Endothelial cell of umbilical vein (primary cell): ENCODE data around the gene FOLR1. TPM values are rescaled to one million over a fixed set of nuclear protein-coding genes. Genes with fewer than 3 reads are reported as not detected.

Experiments
- BruUV-seq: library from RNA; stranded (reverse); fragments of 400-500 nt; replicated peaks from 2 replicates; lab custom pipeline; 2021; lab: Mats Ljungman, UMichigan
- CTCF ChIA-PET: fragments of 300-600, 350-600 bp; sonication (Branson Sonifier 250); formaldehyde crosslinking; loops from one replicate; lab custom pipeline; 2021; ENCODE audit warnings: antibody characterized with exemption, inconsistent platforms; lab: Charles Lee
- POLR2A ChIA-PET: fragments of 300-600, 350-600 bp; sonication (Branson Sonifier 250); formaldehyde crosslinking; loops from one replicate; lab custom pipeline; 2021; ENCODE audit warnings: antibody characterized with exemption, inconsistent platforms; lab: Charles Lee
- DNase-seq: peaks from one replicate; pipeline ENCODE4 v3.0.0-alpha.2; 2011; ENCODE audit warnings: low read depth, low spot score
- FAIRE-seq: peaks from 2 replicates; lab custom pipeline; 2011; peaks lifted over from hg19 to GRCh38; lab: Jason Lieb, UNC
- H2AFZ ChIP-seq: 2 replicates; pipeline ENCODE4 v1.6.0; 2012; ENCODE audit warnings: low read depth, low read length, control low read depth, inconsistent platforms
- H3K27ac ChIP-seq: 2 replicates; pipeline ENCODE4 v1.5.1; 2011; ENCODE audit warnings: low read depth, mild to moderate bottlenecking, control low read depth, low read length, moderate library complexity; ENCODE audit not compliant: insufficient read depth
- H3K27me3 ChIP-seq, 2 experiments: 2 replicates each; pipeline versions ENCODE4 v1.6.0 to v1.6.1; 2011; ENCODE audit warnings: low read length in 2 of 2, mixed read lengths in 1 of 2; ENCODE audit not compliant: control insufficient read depth in 2 of 2, insufficient read depth in 2 of 2
- H3K36me3 ChIP-seq, 2 experiments: 2 replicates in 1 of 2; 3 replicates in 1 of 2; pipeline ENCODE4 v1.5.1; 2011; ENCODE audit warnings: low read length in 2 of 2, mild to moderate bottlenecking in 1 of 2, moderate library complexity in 1 of 2; ENCODE audit not compliant: control insufficient read depth in 2 of 2, insufficient read depth in 2 of 2; ENCODE audit errors: extremely low read depth in 1 of 2
- H3K4me1 ChIP-seq: 3 replicates; pipeline ENCODE4 v1.5.1; 2011; ENCODE audit warnings: mild to moderate bottlenecking, low read length; ENCODE audit not compliant: control insufficient read depth, insufficient read depth; ENCODE audit errors: extremely low read depth
- H3K4me2 ChIP-seq: 2 replicates; pipeline ENCODE4 v1.6.1; 2011; ENCODE audit warnings: low read length, control low read depth, mixed read lengths; ENCODE audit not compliant: insufficient read depth
- H3K4me3 ChIP-seq, 3 experiments: fragments of 200-600 bp in 1 of 3; sonication (generic), shearing (Covaris generic) in 1 of 3; replicated peaks in 1 of 3; 2 replicates each; pipeline ENCODE4 v1.5.1; 2011 to 2016; ENCODE audit warnings: control low read depth in 3 of 3, low read length in 3 of 3, mild to moderate bottlenecking in 2 of 3, inconsistent platforms in 1 of 3, low read depth in 1 of 3, moderate library complexity in 1 of 3; ENCODE audit not compliant: insufficient read depth in 1 of 3
- H3K79me2 ChIP-seq: 2 replicates; pipeline ENCODE4 v1.6.0; 2012; ENCODE audit warnings: low read length, inconsistent platforms; ENCODE audit not compliant: control insufficient read depth, insufficient read depth
- H3K9ac ChIP-seq: replicated peaks from 2 replicates; pipeline ENCODE3; 2011; ENCODE audit warnings: low read length, control low read depth; ENCODE audit not compliant: insufficient read depth; ENCODE audit errors: extremely low read depth
- H3K9me1 ChIP-seq: replicated peaks from 3 replicates; pipeline ENCODE4 v1.6.0; 2011; ENCODE audit warnings: mild to moderate bottlenecking, low read length; ENCODE audit not compliant: control insufficient read depth, insufficient read depth; ENCODE audit errors: extremely low read depth
- H3K9me3 ChIP-seq: replicated peaks from 2 replicates; pipeline ENCODE4 v1.5.1; 2012; ENCODE audit warnings: low read length, inconsistent platforms; ENCODE audit not compliant: control insufficient read depth, insufficient read depth
- H4K20me1 ChIP-seq: replicated peaks from 2 replicates; pipeline ENCODE3; 2011; ENCODE audit warnings: mild to moderate bottlenecking, low read length; ENCODE audit not compliant: control insufficient read depth, insufficient read depth; ENCODE audit errors: extremely low read depth
- JUN ChIP-seq: IDR thresholded peaks from 2 replicates; pipeline ENCODE4 v1.6.1; 2011; ENCODE audit warnings: borderline replicate concordance, low read depth; ENCODE audit not compliant: insufficient read length, insufficient read depth
- POLR2A ChIP-seq: IDR thresholded peaks from 2 replicates; pipeline ENCODE4 v1.6.1; 2012; ENCODE audit warnings: low read depth, mild to moderate bottlenecking, control low read depth, low read length
- POLR2AphosphoS5 ChIP-seq: IDR thresholded peaks from 2 replicates; pipeline ENCODE4 v1.6.1; 2012; ENCODE audit warnings: low read depth, mild to moderate bottlenecking, control low read depth, low read length, moderate library complexity; ENCODE audit not compliant: insufficient read depth
- dilution Hi-C: fragments of 300-500 bp; cut with MboI; formaldehyde crosslinking; loops from one replicate; pipeline ENCODE4 v1.15.0; 2019; ENCODE audit warnings: low sequenced_read_pairs; ENCODE audit not compliant: extremely low pct_ligation_motif_present
- intact Hi-C: fragments of 100-400 bp; cut with micrococcal nuclease; formaldehyde crosslinking; loops from one replicate; pipeline ENCODE4 v1.10.0; 2022
- polyA plus RNA-seq, 4 experiments: library from polyadenylated mRNA; depleted of rRNA in 3 of 4; stranded (reverse) in 3 of 4; unstranded in 1 of 4; fragments of >200 nt; gene quantifications; 2 replicates each; pipeline versions ENCODE4 v1.2.1 to v1.2.3, GENCODE V29; 2011 to 2012; ENCODE audit warnings: missing spikeins in 1 of 4
- total RNA-seq: library from RNA; stranded (reverse); gene quantifications from 2 replicates; pipeline ENCODE4 v1.2.3, GENCODE V29; 2021
- TF ChIP-seq, protein P1 (sequence below), 2 donors: IDR thresholded peaks; 1 replicate in 1 of 2; 2 replicates in 1 of 2; pipeline ENCODE4 v1.5.1; 2011; ENCODE audit warnings: low read length in 2 of 2, mild to moderate bottlenecking in 2 of 2, moderate library complexity in 2 of 2, control low read depth in 1 of 2, inconsistent platforms in 1 of 2, low read depth in 1 of 2; ENCODE audit not compliant: insufficient read depth in 1 of 2; ENCODE audit errors: extremely low read depth in 1 of 2

Gene FOLR1
- total and polyA plus RNA-seq, 2 donors (not counting 3 experiments of a cell fraction or from before 2014, with no cell fraction given) = not detected

DNA sequence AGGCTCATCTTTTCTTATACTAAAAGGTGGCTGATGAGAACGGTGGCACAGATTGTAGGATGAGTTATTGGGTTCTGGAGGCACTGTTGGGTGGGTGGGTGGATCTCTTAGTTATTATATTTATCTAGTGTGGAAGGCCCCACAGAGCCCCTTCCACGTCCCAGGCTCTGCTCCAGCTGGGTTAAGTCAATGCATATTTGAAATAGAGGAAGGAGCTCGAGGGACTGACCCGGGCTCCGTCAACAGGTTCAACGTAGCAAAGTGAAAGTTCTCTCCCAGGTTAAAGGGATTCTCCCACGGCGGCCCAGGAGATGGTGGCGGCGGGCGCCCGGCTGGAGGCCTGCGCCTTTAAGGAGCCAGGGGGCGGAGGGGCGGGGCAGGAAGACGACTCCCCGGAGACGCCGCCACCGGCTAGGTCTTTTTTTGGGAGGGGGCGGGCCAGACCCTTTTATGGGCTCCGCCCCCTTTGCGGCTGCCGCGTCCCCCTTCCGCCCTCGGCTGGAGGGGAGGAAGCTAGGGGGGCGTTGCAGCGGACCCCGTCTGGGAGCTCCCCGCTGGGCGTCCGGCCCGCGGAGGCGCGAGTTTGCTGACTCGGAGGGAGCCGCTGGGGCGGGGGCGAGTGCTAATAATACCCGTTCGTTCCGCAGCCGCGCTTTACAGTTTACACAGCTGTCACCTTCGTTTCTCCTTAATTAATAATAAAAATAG is 31.1 kb downstream of the FOLR1 start:
- dilution Hi-C loops (no loop called here), intact Hi-C loops (loop anchor here (1.0 to 2.0 kb wide), 5 partner anchors 15 to 198 kb away; partner anchors contain the start of gene ANAPC15)
- POLR2A ChIA-PET = interaction anchor here (1.0 to 1.5 kb wide), 2 partner anchors 111 to 151 kb away, joined by 3 to 5 read pairs; partner anchors contain the start of gene ANAPC15

More for the DNA sequence above, 31.1 kb downstream of the FOLR1 start:
- Histone ChIP-seq H3K27ac (peak overlapping the region; percentile 60), H2AFZ (peak overlapping the region; percentile 89), H4K20me1 (no peaks in the 10 kb centered on the region), H3K79me2 (peaks cover 21% of the 10 kb centered on the region), H3K9me1 (no peaks in the 10 kb centered on the region), H3K27me3 (peaks cover 4 to 7% of the 10 kb centered on the region in 2 experiments), H3K36me3 (peaks cover 2 to 10% of the 10 kb centered on the region in 2 experiments), H3K4me3 (peak overlapping the region; percentile 62 to 94 (median 70)), H3K4me1 (peaks cover 9% of the 10 kb centered on the region), H3K9ac (peak overlapping the region; percentile 82), H3K4me2 (peak overlapping the region; percentile 89), H3K9me3 (no peaks in the 10 kb centered on the region)
- no TSS peak for BruUV-seq
- CTCF ChIA-PET = interaction anchor here (0.8 to 3.2 kb wide), 8 partner anchors 13 to 359 kb away, joined by 4 to 17 read pairs (median 6); no protein-coding TSS in a partner anchor
- peak; percentile 43 for TF ChIP-seq POLR2AphosphoS5
- no peak for TF ChIP-seq JUN
- TF ChIP-seq, protein P1, sequence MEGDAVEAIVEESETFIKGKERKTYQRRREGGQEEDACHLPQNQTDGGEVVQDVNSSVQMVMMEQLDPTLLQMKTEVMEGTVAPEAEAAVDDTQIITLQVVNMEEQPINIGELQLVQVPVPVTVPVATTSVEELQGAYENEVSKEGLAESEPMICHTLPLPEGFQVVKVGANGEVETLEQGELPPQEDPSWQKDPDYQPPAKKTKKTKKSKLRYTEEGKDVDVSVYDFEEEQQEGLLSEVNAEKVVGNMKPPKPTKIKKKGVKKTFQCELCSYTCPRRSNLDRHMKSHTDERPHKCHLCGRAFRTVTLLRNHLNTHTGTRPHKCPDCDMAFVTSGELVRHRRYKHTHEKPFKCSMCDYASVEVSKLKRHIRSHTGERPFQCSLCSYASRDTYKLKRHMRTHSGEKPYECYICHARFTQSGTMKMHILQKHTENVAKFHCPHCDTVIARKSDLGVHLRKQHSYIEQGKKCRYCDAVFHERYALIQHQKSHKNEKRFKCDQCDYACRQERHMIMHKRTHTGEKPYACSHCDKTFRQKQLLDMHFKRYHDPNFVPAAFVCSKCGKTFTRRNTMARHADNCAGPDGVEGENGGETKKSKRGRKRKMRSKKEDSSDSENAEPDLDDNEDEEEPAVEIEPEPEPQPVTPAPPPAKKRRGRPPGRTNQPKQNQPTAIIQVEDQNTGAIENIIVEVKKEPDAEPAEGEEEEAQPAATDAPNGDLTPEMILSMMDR (IDR thresholded peaks at IDR 0.05; ENCODE audit: extremely low read depth in 1 of 2, insufficient read depth in 1 of 2, low read depth in 1 of 2, low read length in 2 of 2) = peak in 1 of 2 donors; percentile 16
- no peak for TF ChIP-seq POLR2A
- FAIRE-seq = peak; percentile 86
- DNase-seq = peak; percentile 93
